DOHH2 (cell line): ENCODE results near the gene CD3G.

Experiments
- H3F3A ChIP-seq: fragments of 200-600 bp; sonication (generic), shearing (Covaris generic); 2 replicates; pipeline ENCODE4 v1.6.0; 2016; ENCODE audit warnings: antibody characterized with exemption, mild to moderate bottlenecking; ENCODE audit not compliant: control insufficient read depth, insufficient read depth
- H3K27ac ChIP-seq: fragments of 200-600 bp; sonication (generic); 2 replicates; pipeline ENCODE4 v1.5.1; 2014; ENCODE audit warnings: low read depth, mild to moderate bottlenecking, low read length, moderate library complexity
- H3K27me3 ChIP-seq: fragments of 200-600 bp; sonication (generic); 2 replicates; pipeline ENCODE4 v1.6.1; 2014; ENCODE audit warnings: mild to moderate bottlenecking, low read length, mixed read lengths; ENCODE audit not compliant: control insufficient read depth
- H3K36me3 ChIP-seq: fragments of 200-600 bp; sonication (generic); 2 replicates; pipeline ENCODE4 v1.6.1; 2014; ENCODE audit warnings: mild to moderate bottlenecking, low read length, moderate library complexity, mixed read lengths; ENCODE audit not compliant: control insufficient read depth
- H3K4me1 ChIP-seq: fragments of 200-600 bp; sonication (generic); 2 replicates; pipeline ENCODE4 v1.6.1; 2014; ENCODE audit warnings: mild to moderate bottlenecking, low read length, mixed read lengths; ENCODE audit not compliant: control insufficient read depth
- H3K4me2 ChIP-seq: fragments of 200-600 bp; sonication (generic); 2 replicates; pipeline ENCODE4 v1.6.0; 2014; ENCODE audit warnings: mild to moderate bottlenecking, low read length, moderate library complexity
- H3K4me3 ChIP-seq: fragments of 200-600 bp; sonication (generic); 2 replicates; pipeline ENCODE4 v1.5.1; 2014; ENCODE audit warnings: mild to moderate bottlenecking, low read length, mixed read lengths
- H3K79me2 ChIP-seq: fragments of 200-600 bp; sonication (generic); 2 replicates; pipeline ENCODE4 v1.6.1; 2014; ENCODE audit warnings: mild to moderate bottlenecking, low read length, mixed read lengths; ENCODE audit not compliant: control insufficient read depth
- H3K9me2 ChIP-seq: fragments of 200-600 bp; sonication (generic); replicated peaks from 2 replicates; pipeline ENCODE4 v1.6.1; 2014; ENCODE audit warnings: mild to moderate bottlenecking, low read length, mixed read lengths; ENCODE audit not compliant: control insufficient read depth
- H3K9me3 ChIP-seq: fragments of 200-600 bp; sonication (generic); 2 replicates; pipeline ENCODE4 v1.6.1; 2014; ENCODE audit warnings: antibody characterized with exemption, low read length, mixed read lengths; ENCODE audit not compliant: control insufficient read depth, insufficient read depth
- H4K20me1 ChIP-seq: fragments of 200-600 bp; sonication (generic); 2 replicates; pipeline ENCODE4 v1.6.0; 2014; ENCODE audit warnings: low read depth, mild to moderate bottlenecking, antibody characterized with exemption, low read length, moderate library complexity; ENCODE audit not compliant: control insufficient read depth, insufficient read depth
- CTCF ChIP-seq: fragments of 200-600 bp; sonication (generic); IDR thresholded peaks from one replicate; pipeline ENCODE4 v1.5.1; 2014; ENCODE audit warnings: antibody characterized with exemption, mild to moderate bottlenecking, low read depth, low read length; ENCODE audit not compliant: poor library complexity, severe bottlenecking
- EZH2phosphoT487 ChIP-seq: fragments of 200-600 bp; sonication (generic); IDR thresholded peaks from 2 replicates; pipeline ENCODE4 v1.6.1; 2017; ENCODE audit warnings: borderline replicate concordance, mild to moderate bottlenecking, antibody characterized with exemption, low read length, moderate library complexity, mixed read lengths

The CD3G gene

GRCh38 chr11:118364956-118365615 lies 20.9 kb downstream of the CD3G start:
- TF ChIP-seq EZH2phosphoT487 (no peak), CTCF (no peak)
- Histone ChIP-seq H3F3A (0 out of 2 replicates have a peak, but pooled peaks cover 2% of the 10 kb centered on the region), H3K9me2 (no peaks in the 10 kb centered on the region), H3K4me2 (no peak overlapping the region), H4K20me1 (peaks cover 10% of the 10 kb centered on the region; the same call in 1 of the 2 replicates), H3K36me3 (peaks cover 83% of the 10 kb centered on the region), H3K27me3 (no peaks in the 10 kb centered on the region), H3K4me1 (peaks cover 16% of the 10 kb centered on the region), H3K4me3 (no peak overlapping the region), H3K9me3 (no peaks in the 10 kb centered on the region), H3K79me2 (peaks cover 49% of the 10 kb centered on the region), H3K27ac (no peak overlapping the region)

GRCh38 chr11:118366287-118366686 lies 22.1 kb downstream of the CD3G start:
- Histone ChIP-seq H3F3A (0 out of 2 replicates have a peak, but pooled peaks cover 1% of the 10 kb centered on the region), H4K20me1 (peaks cover 3% of the 10 kb centered on the region; the same call in 1 of the 2 replicates), H3K27ac (no peak overlapping the region), H3K36me3 (peaks cover 92% of the 10 kb centered on the region), H3K79me2 (peaks cover 37% of the 10 kb centered on the region), H3K4me2 (no peak overlapping the region), H3K27me3 (no peaks in the 10 kb centered on the region), H3K9me2 (no peaks in the 10 kb centered on the region), H3K9me3 (no peaks in the 10 kb centered on the region), H3K4me1 (peaks cover 6% of the 10 kb centered on the region), H3K4me3 (no peak overlapping the region)
- TF ChIP-seq EZH2phosphoT487 (no peak), CTCF (no peak)

GRCh38 chr11:118370774-118371173 lies 26.6 kb downstream of the CD3G start:
- Histone ChIP-seq H3K27ac (no peak overlapping the region), H3F3A (no peaks in the 10 kb centered on the region), H3K9me2 (no peaks in the 10 kb centered on the region), H4K20me1 (no peaks in the 10 kb centered on the region), H3K79me2 (no peaks in the 10 kb centered on the region), H3K4me3 (no peak overlapping the region), H3K4me2 (no peak overlapping the region), H3K36me3 (peaks cover 88% of the 10 kb centered on the region), H3K27me3 (no peaks in the 10 kb centered on the region), H3K9me3 (no peaks in the 10 kb centered on the region), H3K4me1 (no peaks in the 10 kb centered on the region)
- no peak for TF ChIP-seq EZH2phosphoT487
- no peak for TF ChIP-seq CTCF
